B cell (primary cell): ENCODE results near the gene PLEKHJ1.

ENCODE experiments used
- EZH2 ChIP-seq: IDR thresholded peaks from 2 replicates; pipeline ENCODE4 v1.6.1; 2012; ENCODE audit warnings: borderline replicate concordance, low read depth, mild to moderate bottlenecking, moderate library complexity, low read length; ENCODE audit not compliant: insufficient read depth, poor library complexity, severe bottlenecking
- TF ChIP-seq, protein P1 (sequence below): fragments of 200-600 bp; IDR thresholded peaks from one replicate; pipeline ENCODE4 v1.8.0; 2022; ENCODE audit warnings: antibody characterized with exemption, mild to moderate bottlenecking

DNA sequence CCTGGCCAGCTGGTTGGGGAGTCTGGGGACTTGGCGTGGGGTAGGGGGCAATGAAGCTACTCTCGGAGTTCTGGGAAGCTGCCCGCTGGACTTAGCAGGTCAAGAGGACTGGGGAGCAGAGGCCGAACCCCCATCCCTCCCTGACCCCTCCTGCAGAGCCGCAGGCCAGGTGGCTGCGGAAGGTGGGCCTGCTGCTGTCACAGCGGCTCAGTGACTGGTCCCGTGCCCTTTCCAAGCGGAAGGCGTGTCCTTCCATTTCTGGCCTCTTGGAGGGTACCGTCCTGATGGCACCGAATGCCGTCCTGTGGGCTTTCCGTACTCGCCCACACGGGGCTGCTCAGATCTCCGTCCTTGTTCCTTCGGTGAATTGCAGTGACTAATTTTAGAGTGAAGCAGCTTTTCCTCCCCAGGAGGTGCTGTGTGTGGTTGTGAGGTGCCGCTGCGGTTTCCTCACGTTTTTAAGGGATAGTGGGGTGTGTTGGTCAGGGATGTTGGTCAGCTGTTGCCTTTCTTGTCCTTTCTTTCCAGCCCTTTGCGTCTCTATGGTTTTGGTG, 51.6 kb downstream of the PLEKHJ1 start:
- TF ChIP-seq, protein P1, sequence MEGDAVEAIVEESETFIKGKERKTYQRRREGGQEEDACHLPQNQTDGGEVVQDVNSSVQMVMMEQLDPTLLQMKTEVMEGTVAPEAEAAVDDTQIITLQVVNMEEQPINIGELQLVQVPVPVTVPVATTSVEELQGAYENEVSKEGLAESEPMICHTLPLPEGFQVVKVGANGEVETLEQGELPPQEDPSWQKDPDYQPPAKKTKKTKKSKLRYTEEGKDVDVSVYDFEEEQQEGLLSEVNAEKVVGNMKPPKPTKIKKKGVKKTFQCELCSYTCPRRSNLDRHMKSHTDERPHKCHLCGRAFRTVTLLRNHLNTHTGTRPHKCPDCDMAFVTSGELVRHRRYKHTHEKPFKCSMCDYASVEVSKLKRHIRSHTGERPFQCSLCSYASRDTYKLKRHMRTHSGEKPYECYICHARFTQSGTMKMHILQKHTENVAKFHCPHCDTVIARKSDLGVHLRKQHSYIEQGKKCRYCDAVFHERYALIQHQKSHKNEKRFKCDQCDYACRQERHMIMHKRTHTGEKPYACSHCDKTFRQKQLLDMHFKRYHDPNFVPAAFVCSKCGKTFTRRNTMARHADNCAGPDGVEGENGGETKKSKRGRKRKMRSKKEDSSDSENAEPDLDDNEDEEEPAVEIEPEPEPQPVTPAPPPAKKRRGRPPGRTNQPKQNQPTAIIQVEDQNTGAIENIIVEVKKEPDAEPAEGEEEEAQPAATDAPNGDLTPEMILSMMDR: no peak
- no peak for TF ChIP-seq EZH2
